ENCODE results near the gene DYNC2H1.
"Not testable (repeated sequence)": the region's sequence is repeated elsewhere in the genome, so short reads cannot be mapped to it uniquely, and the experiment has no call there.

DYNC2H1 gene

GRCh38 chr11:103114836-103115235, 5.6 kb downstream of the DYNC2H1 start:
- intact Hi-C loops (cut with DNase I): no loop called here
- DNase-seq: no peak

- intact Hi-C loops (cut with DNase I): no loop called here
- DNase-seq: no peak
Measured at GRCh38 chr11:103125462-103125861, 16.2 kb downstream of the DYNC2H1 start.

GRCh38 chr11:103141986-103142385, 32.8 kb downstream of the DYNC2H1 start:
- DNase-seq; intact Hi-C loops (cut with DNase I): not testable (repeated sequence)

GRCh38 chr11:103147627-103148026, 38.4 kb downstream of the DYNC2H1 start:
- no peak for DNase-seq
- intact Hi-C loops (cut with DNase I): no loop called here

- no peak for DNase-seq
- intact Hi-C loops (cut with DNase I): no loop called here
Measured at GRCh38 chr11:103157542-103157941, 48.3 kb downstream of the DYNC2H1 start.

- DNase-seq: no peak
Measured at GRCh38 chr11:103164093-103164796, 55.0 kb downstream of the DYNC2H1 start.

GRCh38 chr11:103167166-103167565, 57.9 kb downstream of the DYNC2H1 start:
- intact Hi-C loops (cut with DNase I): no loop called here
- DNase-seq: no peak

More at GRCh38 chr11:103164093-103164796, 55.0 kb downstream of the DYNC2H1 start:
- intact Hi-C loops (cut with DNase I): no loop called here

- intact Hi-C loops (cut with DNase I): no loop called here
- no peak for DNase-seq
Measured at GRCh38 chr11:103170865-103171264, 61.6 kb downstream of the DYNC2H1 start.

GRCh38 chr11:103175461-103176129, 66.4 kb downstream of the DYNC2H1 start:
- DNase-seq: no peak
- intact Hi-C loops (cut with DNase I): no loop called here

GRCh38 chr11:103183981-103184611, 74.9 kb downstream of the DYNC2H1 start:
- no peak for DNase-seq
- intact Hi-C loops (cut with DNase I): no loop called here

- intact Hi-C loops (cut with DNase I): no loop called here
- no peak for DNase-seq
Measured at GRCh38 chr11:103202048-103202651, 92.9 kb downstream of the DYNC2H1 start.

GRCh38 chr11:103210543-103210942, 101.3 kb downstream of the DYNC2H1 start:
- intact Hi-C loops (cut with DNase I): no loop called here
- DNase-seq: no peak

- DNase-seq: no peak
- intact Hi-C loops (cut with DNase I): no loop called here
Measured at GRCh38 chr11:103215812-103216211, 106.6 kb downstream of the DYNC2H1 start.

GRCh38 chr11:103220133-103220532, 110.9 kb downstream of the DYNC2H1 start:
- intact Hi-C loops (cut with DNase I): no loop called here
- no peak for DNase-seq

- intact Hi-C loops (cut with DNase I): no loop called here
- no peak for DNase-seq
Measured at GRCh38 chr11:103222806-103223205, 113.6 kb downstream of the DYNC2H1 start.

- intact Hi-C loops (cut with DNase I): no loop called here
- no peak for DNase-seq
Measured at GRCh38 chr11:103228807-103229206, 119.6 kb downstream of the DYNC2H1 start.

GRCh38 chr11:103234974-103235373, 125.7 kb downstream of the DYNC2H1 start:
- DNase-seq: no peak
- intact Hi-C loops (cut with DNase I): no loop called here

- intact Hi-C loops (cut with DNase I): no loop called here
- DNase-seq: no peak
Measured at GRCh38 chr11:103241574-103241973, 132.3 kb downstream of the DYNC2H1 start.

GRCh38 chr11:103254123-103254522, 144.9 kb downstream of the DYNC2H1 start:
- no peak for DNase-seq
- intact Hi-C loops (cut with DNase I): no loop called here

- intact Hi-C loops (cut with DNase I): no loop called here
- DNase-seq: no peak
Measured at GRCh38 chr11:103257360-103257759, 148.1 kb downstream of the DYNC2H1 start.
